ENCODE measurements around the gene STX8.
"Not testable (repeated sequence)": the region's sequence is repeated elsewhere in the genome, so short reads cannot be mapped to it uniquely, and the experiment has no call there.

STX8 gene

GRCh38 chr17:9557161-9557755 lies 18.4 kb downstream of the STX8 start:
- no peak for DNase-seq (ENCODE audit: low read depth in 2 of 2)

GRCh38 chr17:9554715-9555114 lies 20.9 kb downstream of the STX8 start:
- not testable (repeated sequence) for DNase-seq (ENCODE audit: low read depth in 2 of 2)

- DNase-seq (ENCODE audit: low read depth in 2 of 2), result no peak
Observed at GRCh38 chr17:9553596-9553995, 22.0 kb downstream of the STX8 start.

GRCh38 chr17:9553181-9553580 lies 22.4 kb downstream of the STX8 start:
- no peak for DNase-seq (ENCODE audit: low read depth in 2 of 2)

GRCh38 chr17:9549215-9549614 lies 26.4 kb downstream of the STX8 start:
- DNase-seq (ENCODE audit: low read depth in 2 of 2), result no peak

- DNase-seq (ENCODE audit: low read depth in 2 of 2), result no peak
Observed at GRCh38 chr17:9544221-9544620, 31.4 kb downstream of the STX8 start.

GRCh38 chr17:9541718-9542117 lies 33.9 kb downstream of the STX8 start:
- no peak for DNase-seq (ENCODE audit: low read depth in 2 of 2)

GRCh38 chr17:9538626-9539025 lies 37.0 kb downstream of the STX8 start:
- no peak for DNase-seq (ENCODE audit: low read depth in 2 of 2)

- DNase-seq (ENCODE audit: low read depth in 2 of 2), result no peak
Observed at GRCh38 chr17:9537177-9537776, 38.3 kb downstream of the STX8 start.

- no peak for DNase-seq (ENCODE audit: low read depth in 2 of 2)
Observed at GRCh38 chr17:9536061-9536460, 39.6 kb downstream of the STX8 start.

- no peak for DNase-seq (ENCODE audit: low read depth in 2 of 2)
Observed at GRCh38 chr17:9533441-9533840, 42.2 kb downstream of the STX8 start.

- no peak for DNase-seq (ENCODE audit: low read depth in 2 of 2)
Observed at GRCh38 chr17:9532715-9533114, 42.9 kb downstream of the STX8 start.

GRCh38 chr17:9531034-9531433 lies 44.6 kb downstream of the STX8 start:
- no peak for DNase-seq (ENCODE audit: low read depth in 2 of 2)

- DNase-seq (ENCODE audit: low read depth in 2 of 2), result no peak
Observed at GRCh38 chr17:9529033-9529700, 46.5 kb downstream of the STX8 start.

- no peak for DNase-seq (ENCODE audit: low read depth in 2 of 2)
Observed at GRCh38 chr17:9527788-9528187, 47.8 kb downstream of the STX8 start.

- no peak for DNase-seq (ENCODE audit: low read depth in 2 of 2)
Observed at GRCh38 chr17:9522074-9522473, 53.5 kb downstream of the STX8 start.

GRCh38 chr17:9521062-9521461 lies 54.6 kb downstream of the STX8 start:
- DNase-seq (ENCODE audit: low read depth in 2 of 2), result no peak

GRCh38 chr17:9520649-9521048 lies 55.0 kb downstream of the STX8 start:
- no peak for DNase-seq (ENCODE audit: low read depth in 2 of 2)

- no peak for DNase-seq (ENCODE audit: low read depth in 2 of 2)
Observed at GRCh38 chr17:9519583-9520272, 55.9 kb downstream of the STX8 start.

GRCh38 chr17:9517396-9517795 lies 58.2 kb downstream of the STX8 start:
- no peak for DNase-seq (ENCODE audit: low read depth in 2 of 2)

- DNase-seq (ENCODE audit: low read depth in 2 of 2), result no peak
Observed at GRCh38 chr17:9513266-9513665, 62.4 kb downstream of the STX8 start.

GRCh38 chr17:9512323-9513168 lies 63.1 kb downstream of the STX8 start:
- DNase-seq (ENCODE audit: low read depth in 2 of 2), result no peak

Measured in stimulated activated CD8-positive, alpha-beta memory T cell treated with anti-CD3 and anti-CD28 coated beads, Interleukin-2, amount 100 ng/mL, for 1 hour (primary cell).